WI38 (cell line): ENCODE results near the gene MAK.
"Not testable (repeated sequence)": the region's sequence is repeated elsewhere in the genome, so short reads cannot be mapped to it uniquely, and the experiment has no call there.

Experiments
- H3K4me3 ChIP-seq: 2 replicates; pipeline ENCODE4 v1.5.1; 2011; ENCODE audit warnings: low read depth, mild to moderate bottlenecking, control low read depth, low read length
- TF ChIP-seq, protein P1 (sequence below): IDR thresholded peaks from 2 replicates; pipeline ENCODE4 v1.5.1; 2012; ENCODE audit warnings: low read depth, mild to moderate bottlenecking, control low read depth, low read length

MAK gene

DNA sequence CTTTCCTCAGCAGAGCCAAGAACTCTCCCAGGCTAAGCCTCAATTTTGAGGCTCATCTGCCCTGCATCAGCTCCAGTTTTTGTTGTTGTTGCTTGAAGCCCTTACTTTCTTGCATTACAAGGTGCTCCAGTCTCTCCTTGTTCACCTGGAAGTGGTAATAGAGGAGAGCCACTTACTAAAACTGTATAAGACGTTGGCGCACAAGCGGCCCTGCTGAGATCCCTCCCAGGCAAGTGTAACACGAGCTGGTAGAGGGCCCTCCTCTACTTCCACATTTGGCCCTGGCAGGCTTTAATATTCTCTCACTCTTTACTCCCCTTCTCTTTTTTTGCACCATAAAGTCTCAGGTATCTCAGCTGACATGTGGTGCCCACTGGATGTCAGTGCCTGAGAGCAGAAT, 24.0 kb upstream of the MAK start:
- H3K4me3 ChIP-seq = no peak overlapping the region

DNA sequence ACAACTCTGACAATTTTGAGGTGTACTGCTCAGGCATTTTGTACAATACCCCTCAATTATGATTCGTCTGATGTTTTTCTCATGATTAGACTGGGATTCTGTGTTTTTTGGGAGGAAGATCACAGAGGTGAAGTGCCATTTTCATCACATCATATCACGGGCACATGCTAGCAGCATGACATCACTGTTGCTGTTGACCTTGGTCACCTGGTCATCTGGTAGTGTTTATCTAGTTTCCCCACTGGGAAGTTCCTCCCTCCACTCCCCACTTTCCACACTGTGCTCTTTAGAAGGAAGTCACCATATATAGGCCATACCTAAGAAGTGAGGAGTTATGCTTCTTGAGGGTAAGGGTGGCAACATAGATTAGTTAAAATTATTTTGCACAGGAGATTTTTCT, 22.7 kb upstream of the MAK start:
- TF ChIP-seq, protein P1, sequence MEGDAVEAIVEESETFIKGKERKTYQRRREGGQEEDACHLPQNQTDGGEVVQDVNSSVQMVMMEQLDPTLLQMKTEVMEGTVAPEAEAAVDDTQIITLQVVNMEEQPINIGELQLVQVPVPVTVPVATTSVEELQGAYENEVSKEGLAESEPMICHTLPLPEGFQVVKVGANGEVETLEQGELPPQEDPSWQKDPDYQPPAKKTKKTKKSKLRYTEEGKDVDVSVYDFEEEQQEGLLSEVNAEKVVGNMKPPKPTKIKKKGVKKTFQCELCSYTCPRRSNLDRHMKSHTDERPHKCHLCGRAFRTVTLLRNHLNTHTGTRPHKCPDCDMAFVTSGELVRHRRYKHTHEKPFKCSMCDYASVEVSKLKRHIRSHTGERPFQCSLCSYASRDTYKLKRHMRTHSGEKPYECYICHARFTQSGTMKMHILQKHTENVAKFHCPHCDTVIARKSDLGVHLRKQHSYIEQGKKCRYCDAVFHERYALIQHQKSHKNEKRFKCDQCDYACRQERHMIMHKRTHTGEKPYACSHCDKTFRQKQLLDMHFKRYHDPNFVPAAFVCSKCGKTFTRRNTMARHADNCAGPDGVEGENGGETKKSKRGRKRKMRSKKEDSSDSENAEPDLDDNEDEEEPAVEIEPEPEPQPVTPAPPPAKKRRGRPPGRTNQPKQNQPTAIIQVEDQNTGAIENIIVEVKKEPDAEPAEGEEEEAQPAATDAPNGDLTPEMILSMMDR = no peak
- H3K4me3 ChIP-seq = no peak overlapping the region

More for the DNA sequence above, 24.0 kb upstream of the MAK start:
- TF ChIP-seq, protein P1 = no peak

DNA sequence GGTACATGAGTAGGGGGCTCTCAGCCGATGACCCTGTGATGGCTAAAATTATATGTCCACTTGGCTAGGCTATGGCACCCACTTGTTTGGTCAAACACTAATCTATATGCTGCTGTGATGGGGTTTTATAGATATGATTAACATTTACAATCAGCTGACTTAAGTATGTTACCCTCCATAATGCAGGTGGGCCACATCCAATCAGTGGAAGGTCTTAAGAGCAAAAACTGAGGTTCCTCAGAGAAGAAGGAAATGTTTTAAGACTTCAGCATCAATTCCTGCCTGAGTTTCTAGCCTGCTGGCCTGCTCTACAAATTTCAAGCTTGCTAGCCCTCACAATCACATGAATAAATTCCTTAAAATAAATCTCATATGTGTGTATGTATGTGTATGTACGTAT, 18.9 kb upstream of the MAK start:
- TF ChIP-seq, protein P1 = no peak
- H3K4me3 ChIP-seq = no peak overlapping the region

DNA sequence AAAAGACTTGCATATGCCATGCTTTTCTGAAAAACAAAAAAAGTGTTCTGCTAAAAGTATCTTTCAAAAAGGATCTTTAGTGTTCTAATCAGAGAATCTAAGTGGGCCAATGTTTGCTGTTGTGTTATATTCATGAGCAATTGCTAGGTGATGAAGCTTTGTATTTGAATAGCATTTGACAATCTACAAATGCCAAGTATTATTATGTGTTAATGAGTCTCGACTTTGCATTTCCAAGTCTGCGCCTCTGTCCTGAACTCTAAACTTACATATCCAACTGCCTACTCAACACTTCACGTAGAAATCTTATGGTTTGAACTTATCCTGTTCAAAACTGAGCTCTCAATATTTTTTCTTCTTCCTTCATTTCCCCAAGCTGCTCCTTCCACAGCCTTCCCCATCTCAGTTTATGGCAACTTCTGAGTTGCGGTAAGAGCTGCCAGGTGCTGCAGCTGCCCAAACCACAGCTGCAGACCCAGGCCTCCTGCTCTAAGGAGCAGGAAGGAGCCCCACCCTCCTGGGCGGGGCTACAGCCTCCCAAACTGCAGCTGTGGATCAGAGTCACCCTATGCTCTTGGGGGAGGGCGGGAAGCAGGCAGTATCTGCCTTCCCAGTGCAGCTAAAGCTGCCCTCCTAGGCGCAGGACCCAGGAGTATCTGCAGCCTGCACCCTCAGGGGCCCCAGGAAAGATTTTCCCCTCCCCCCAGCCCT, 16.7 kb upstream of the MAK start:
- no peak overlapping the region for H3K4me3 ChIP-seq
- TF ChIP-seq, protein P1 = no peak

DNA sequence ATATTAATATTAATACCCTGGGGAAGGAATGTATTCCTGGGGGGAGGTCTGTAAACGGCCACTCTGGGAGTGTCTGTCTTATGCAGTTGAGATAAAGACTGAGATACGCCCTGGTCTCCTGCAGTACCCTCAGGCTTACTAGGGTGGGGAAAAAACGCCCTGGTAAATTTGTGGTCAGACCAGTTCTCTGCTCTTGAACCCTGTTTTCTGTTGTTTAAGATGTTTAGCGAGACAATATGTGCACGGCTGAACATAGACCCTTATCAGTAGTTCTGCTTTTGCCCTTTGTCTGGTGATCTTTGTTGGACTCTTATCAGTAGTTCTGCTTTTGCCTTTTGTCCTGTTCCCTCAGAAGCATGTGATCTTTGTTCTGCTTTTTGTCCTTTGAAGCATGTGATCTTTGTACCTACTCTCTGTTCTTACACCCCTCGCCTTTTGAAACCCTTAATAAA, 15.5 kb upstream of the MAK start:
- not testable (repeated sequence) for H3K4me3 ChIP-seq

DNA sequence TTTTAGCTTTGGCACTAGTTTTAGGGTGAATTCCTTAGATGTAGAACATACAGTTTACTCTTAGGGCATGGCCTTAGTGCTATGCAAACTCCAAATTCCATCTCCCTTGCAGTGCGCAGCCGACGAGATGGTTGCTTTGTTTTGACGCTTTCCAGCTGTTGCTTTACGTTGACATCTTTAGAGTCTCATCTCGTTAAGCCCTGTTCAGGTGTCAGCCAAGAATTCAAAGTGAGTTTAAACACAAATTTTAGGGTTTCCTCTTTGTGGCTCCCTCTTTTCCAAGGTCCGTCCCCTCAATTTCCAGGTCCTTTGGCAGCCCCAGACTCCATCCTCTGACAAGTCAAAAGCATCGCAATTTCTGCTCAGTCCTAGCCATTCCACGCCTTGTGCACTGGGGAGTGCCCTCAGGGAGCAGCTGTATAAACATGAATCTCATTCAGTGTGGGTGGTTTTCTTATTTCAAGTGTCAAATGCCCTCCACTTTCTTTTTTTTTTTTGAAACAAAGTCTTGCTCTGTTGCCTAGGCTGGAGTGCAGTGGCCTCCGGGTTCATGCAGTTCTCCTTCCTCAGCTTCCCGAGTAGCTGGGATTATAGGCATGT, 14.1 kb upstream of the MAK start:
- TF ChIP-seq, protein P1 = no peak
- H3K4me3 ChIP-seq = no peak overlapping the region

DNA sequence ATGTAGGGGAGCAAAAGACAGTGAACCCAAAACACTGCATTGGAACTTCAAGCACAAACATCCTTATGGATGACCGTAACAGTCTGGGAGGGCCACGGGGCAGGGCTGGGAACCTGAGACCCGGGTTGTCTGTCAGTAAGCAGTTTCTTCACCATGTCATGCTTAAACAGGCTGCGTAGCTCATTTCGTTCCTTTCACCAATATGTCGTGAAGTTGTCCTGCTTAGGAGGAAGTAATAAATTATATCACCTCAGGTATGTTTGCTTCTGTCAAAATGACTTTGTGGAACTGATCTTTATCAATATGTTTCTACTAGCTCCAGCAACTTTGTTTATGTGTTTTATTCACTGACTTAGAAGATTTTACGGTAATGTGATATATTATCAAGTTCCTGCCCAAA, 12.4 kb upstream of the MAK start:
- H3K4me3 ChIP-seq = no peak overlapping the region
- TF ChIP-seq, protein P1 = no peak
